Epithelial cell of esophagus (primary cell): ENCODE measurements around the gene RCOR2.
A peak's percentile ranks its signal among the peaks of the same experiment; 100 is the strongest.

Experiments
- DNase-seq: peaks from one replicate; pipeline ENCODE4 v3.0.0; 2010; ENCODE audit warnings: low read depth
- H3K4me3 ChIP-seq: 2 replicates; pipeline ENCODE4 v1.5.1; 2011; ENCODE audit warnings: mild to moderate bottlenecking, low read length, control low read depth
- CTCF ChIP-seq: IDR thresholded peaks from 2 replicates; pipeline ENCODE4 v1.5.1; 2011; ENCODE audit warnings: low read depth, mild to moderate bottlenecking, low read length, control low read depth, inconsistent platforms; ENCODE audit not compliant: insufficient read depth; ENCODE audit errors: missing control alignments

RCOR2 gene

GRCh38 chr11:63888170-63889086 is 28.5 kb downstream of the RCOR2 start:
- peak overlapping the region; percentile 38 for H3K4me3 ChIP-seq
- peak; percentile 95 for DNase-seq
- no peak for TF ChIP-seq CTCF

GRCh38 chr11:63887386-63887999 is 29.5 kb downstream of the RCOR2 start:
- H3K4me3 ChIP-seq, result no peak overlapping the region
- DNase-seq, result no peak
- no peak for TF ChIP-seq CTCF

- no peak overlapping the region for H3K4me3 ChIP-seq
- TF ChIP-seq CTCF, result no peak
- DNase-seq, result no peak
Measured at GRCh38 chr11:63884196-63884932, 32.6 kb downstream of the RCOR2 start.

- DNase-seq, result no peak
- no peak for TF ChIP-seq CTCF
- no peak overlapping the region for H3K4me3 ChIP-seq
Measured at GRCh38 chr11:63883791-63884190, 33.2 kb downstream of the RCOR2 start.

GRCh38 chr11:63882555-63883242 is 34.3 kb downstream of the RCOR2 start:
- no peak for DNase-seq
- no peak overlapping the region for H3K4me3 ChIP-seq
- TF ChIP-seq CTCF, result no peak

GRCh38 chr11:63880403-63880790 is 36.6 kb downstream of the RCOR2 start:
- H3K4me3 ChIP-seq, result no peak overlapping the region
- TF ChIP-seq CTCF, result no peak
- DNase-seq, result no peak
